Measurements from ENCODE around the gene ACSF3.
"Not testable (repeated sequence)": the region's sequence is repeated elsewhere in the genome, so short reads cannot be mapped to it uniquely, and the experiment has no call there.

Gene ACSF3

DNA sequence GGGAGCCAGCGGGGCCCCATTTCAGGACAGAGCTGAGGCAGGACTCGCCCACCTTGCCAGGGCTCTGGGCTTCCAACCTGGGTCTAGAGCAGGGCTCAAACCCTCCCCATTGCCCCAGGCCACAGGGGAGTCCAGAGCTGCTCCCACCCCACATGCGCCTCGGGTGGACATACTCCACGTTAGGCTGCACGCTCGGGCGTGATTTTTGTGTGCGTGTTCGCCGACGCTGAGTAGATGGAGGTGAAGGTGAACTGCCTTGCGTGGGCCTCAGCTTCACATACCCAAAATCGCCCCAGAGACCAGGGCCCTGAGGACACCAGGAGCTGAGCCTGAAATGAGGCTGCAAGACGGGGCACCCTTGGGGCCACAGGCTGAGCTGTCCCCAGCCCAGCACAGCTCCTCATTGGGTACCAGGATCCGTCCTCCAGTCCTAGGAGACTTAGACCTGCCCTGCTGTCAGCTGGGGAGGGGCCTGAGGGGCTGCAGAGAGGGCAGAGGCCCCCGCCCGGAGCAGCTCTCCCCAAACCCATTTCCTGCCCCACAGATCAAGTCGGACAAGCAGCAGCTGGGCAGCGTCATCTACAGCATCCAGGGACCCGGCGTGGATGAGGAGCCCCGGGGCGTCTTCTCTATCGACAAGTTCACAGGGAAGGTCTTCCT is 86.1 kb downstream of the ACSF3 start:
- no peak for DNase-seq

DNA sequence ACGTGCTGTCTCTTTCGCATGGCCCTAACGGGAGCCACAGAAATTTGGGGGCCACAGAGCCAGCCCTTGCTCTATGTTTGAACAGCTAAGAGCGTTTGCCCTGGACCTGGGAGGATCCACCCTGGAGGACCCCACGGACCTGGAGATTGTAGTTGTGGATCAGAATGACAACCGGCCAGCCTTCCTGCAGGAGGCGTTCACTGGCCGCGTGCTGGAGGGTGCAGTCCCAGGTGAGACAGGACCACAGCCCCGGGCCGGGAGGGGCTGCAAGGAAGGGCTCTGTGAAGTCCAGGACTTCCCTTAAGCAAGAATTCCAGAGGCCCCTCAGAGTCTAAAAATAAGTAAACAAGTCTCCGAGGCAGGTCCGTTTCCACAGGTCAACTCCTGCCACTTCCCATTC is 89.8 kb downstream of the ACSF3 start:
- no peak for DNase-seq

DNA sequence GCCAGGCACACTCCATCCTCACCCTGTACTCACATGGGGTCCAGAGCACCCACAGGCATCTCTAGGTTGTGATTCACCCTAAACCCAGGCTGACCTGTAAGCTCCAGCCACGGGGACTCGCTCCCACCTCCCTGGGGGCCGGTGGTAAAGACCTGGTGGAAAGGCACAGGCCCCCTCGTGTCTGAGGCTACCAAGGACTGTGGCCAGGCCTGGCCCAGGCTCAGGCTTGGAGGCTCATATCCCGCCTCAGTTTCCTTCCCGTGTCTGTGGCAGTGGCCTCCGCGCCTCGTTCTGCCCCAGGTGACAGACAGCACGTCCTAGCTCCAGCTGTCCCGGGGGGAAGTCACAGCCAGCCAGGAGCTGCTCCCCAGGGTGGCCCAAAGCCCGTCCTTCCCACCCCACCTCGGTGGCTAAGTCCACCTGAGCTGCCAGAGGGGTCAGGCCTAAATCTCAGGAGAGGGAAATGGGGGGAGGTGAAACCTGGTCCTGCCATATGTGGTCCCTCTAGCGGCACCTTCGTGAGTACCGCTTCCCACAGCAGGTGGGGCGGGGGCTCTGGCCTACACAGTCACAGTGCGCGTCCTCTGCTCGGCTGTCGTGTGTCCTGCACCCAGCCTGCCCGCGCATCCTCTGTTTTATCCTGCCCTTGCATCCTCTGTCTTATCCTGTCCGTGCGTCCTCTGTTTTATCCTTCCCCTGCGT is 90.5 kb downstream of the ACSF3 start:
- DNase-seq: no peak

DNA sequence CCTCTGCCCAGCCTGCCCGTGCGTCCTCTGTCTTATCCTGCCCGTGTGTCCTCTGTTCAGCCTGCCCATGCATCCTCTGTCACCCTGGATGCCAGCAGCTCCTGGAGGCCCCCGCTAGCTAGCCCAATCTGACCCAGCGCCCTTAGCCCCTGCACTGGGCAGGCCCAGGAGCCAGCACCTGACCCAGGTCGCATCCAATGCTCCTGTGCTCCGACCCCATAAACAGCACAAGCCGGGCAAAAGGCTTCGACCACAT is 91.0 kb downstream of the ACSF3 start:
- DNase-seq: no peak

DNA sequence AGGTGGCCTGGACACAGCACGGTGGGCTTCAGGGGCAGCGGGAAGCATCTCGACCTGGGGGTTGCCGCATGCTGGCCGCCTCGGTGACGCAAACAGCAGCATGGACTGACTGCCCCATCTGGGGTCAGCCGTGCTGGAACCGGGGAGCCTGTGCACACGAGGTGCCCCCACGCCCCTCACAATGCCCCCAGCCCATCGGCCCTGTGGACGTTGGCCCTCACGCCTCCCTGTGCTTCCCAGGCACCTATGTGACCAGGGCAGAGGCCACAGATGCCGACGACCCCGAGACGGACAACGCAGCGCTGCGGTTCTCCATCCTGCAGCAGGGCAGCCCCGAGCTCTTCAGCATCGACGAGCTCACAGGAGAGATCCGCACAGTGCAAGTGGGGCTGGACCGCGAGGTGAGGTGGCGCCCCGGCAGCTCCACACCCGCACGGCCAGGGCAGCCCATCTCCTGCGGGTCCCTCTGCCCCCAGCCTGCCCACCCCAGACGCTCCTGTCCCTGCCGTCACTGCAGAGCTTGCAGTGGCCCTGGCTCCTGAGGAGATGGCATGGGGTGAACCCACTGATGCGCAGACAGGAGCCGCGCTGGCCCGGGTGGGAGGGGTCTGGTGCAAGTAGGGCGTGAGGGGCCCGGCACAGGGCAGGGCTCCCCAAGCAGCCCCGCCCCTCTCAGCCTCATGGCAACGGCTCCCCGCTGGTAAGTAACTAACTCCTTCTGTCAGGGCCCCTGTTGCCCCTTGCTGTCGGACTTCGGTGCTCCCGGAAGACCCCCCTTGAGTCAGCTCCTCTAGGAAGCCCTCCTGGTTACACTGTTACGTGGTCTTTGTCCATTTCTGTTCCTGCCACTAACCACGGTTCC is 91.5 kb downstream of the ACSF3 start:
- DNase-seq: no peak

DNA sequence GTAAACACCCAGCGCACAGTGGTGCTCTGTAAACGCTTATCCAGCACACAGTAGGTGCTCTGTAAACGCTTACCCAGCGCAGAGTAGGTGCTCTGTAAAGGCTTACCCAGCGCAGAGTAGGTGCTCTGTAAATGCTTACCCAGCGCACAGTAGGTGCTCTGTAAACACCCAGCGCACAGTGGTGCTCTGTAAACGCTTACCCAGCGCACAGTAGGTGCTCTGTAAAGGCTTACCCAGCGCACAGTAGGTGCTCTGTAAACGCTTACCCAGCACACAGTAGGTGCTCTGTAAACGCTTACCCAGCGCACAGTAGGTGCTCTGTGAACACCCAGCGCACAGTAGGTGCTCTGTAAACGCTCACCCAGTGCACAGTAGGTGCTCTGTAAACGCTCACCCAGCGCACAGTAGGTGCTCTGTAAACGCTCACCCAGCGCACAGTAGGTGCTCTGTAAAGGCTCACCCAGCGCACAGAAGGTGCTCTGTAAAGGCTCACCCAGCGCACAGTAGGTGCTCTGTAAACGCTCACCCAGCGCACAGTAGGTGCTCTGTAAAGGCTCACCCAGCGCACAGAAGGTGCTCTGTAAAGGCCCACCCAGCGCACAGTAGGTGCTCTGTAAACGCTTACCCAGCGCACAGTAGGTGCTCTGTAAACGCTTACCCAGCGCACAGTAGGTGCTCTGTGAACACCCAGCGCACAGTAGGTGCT is 92.4 kb downstream of the ACSF3 start:
- not testable (repeated sequence) for DNase-seq

DNA sequence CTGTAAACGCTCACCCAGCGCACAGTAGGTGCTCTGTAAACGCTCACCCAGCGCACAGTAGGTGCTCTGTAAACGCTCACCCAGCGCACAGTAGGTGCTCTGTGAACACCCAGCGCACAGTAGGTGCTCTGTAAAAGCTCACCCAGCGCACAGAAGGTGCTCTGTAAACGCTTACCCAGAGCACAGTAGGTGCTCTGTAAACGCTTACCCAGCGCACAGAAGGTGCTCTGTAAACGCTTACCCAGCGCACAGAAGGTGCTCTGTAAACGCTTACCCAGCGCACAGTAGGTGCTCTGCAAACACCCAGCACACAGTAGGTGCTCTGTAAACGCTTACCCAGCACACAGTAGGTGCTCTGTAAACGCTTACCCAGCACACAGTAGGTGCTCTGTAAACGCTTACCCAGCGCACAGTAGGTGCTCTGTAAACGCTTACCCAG is 93.0 kb downstream of the ACSF3 start:
- DNase-seq: not testable (repeated sequence)

DNA sequence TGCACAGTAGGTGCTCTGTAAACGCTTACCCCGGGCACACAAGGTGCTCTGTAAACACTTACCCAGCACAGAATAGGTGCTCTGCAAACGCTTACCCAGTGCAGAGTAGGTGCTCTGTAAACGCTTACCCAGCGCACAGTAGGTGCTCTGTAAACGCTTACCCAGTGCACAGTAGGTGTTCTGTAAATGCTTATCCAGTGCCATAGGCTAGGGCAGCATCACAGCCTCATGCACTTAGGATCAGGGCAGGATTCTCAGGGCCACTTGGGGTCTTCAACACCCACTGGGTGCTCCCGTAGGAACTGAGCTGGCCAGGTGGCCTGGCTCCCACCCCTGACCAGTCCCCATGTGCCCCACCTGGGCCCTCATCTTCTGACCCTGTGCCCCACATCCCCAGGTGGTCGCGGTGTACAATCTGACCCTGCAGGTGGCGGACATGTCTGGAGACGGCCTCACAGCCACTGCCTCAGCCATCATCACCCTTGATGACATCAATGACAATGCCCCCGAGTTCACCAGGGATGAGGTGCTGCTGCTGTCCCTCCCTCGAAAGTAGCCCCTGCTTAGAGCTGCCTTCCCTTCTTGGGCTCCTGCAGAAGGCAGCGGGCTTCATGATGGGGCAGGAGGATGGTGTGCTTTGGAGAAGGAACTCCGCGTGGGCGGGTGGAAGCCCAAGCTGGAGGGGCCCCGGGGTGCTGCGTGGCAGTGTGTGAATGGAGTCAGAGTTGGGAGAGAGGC is 93.5 kb downstream of the ACSF3 start:
- DNase-seq: no peak

DNA sequence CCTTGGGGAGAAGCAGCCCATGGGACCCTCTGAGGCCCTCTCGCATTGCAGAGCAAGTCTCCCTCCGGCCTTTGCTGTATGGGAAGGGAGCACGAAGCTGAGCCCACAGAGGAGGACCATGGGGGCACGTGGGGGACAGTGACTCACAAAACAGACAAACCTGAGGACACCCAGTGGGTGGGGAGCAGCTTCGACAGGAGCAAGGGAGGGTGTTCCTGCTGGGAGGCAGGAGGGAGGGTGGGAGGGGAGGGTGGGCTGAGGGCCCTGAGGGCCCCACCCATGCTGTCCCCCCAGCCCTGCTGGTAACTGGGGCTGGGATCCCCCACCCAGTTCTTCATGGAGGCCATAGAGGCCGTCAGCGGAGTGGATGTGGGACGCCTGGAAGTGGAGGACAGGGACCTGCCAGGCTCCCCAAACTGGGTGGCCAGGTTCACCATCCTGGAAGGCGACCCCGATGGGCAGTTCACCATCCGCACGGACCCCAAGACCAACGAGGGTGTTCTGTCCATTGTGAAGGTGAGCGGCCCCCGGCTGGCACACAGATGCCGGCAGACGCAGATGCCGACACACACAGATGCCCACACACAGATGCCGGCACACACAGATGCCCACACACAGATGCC is 94.2 kb downstream of the ACSF3 start:
- no peak for DNase-seq

DNA sequence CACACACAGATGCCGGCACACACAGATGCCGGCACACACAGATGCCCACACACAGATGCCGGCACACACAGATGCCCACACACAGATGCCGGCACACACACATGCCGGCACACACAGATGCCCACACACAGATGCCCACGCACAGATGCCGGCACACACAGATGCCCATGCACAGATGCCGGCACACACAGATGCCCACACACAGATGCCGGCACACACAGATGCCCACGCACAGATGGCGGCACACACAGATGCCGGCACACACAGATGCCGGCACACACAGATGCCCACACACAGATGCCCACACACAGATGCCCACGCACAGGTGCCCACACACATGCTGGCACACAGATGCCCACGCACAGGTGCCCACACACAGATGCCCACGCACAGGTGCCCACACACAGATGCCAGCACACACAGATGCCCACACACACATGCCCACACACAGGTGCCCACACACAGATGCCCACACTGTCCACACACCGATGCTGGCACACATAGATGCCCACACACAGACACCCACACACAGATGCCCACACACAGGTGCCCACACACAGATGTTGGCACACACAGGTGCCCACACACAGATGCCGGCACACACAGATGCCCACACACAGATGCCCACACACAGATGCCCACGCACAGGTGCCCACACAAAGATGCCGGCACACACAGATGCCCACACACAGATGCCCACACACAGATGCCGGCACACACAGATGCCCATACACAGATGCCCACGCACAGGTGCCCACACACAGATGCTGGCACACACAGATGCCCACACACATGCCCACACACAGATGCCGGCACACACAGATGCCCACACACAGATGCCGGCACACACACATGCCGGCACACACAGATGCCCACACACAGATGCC is 95.1 kb downstream of the ACSF3 start:
- not testable (repeated sequence) for DNase-seq

DNA sequence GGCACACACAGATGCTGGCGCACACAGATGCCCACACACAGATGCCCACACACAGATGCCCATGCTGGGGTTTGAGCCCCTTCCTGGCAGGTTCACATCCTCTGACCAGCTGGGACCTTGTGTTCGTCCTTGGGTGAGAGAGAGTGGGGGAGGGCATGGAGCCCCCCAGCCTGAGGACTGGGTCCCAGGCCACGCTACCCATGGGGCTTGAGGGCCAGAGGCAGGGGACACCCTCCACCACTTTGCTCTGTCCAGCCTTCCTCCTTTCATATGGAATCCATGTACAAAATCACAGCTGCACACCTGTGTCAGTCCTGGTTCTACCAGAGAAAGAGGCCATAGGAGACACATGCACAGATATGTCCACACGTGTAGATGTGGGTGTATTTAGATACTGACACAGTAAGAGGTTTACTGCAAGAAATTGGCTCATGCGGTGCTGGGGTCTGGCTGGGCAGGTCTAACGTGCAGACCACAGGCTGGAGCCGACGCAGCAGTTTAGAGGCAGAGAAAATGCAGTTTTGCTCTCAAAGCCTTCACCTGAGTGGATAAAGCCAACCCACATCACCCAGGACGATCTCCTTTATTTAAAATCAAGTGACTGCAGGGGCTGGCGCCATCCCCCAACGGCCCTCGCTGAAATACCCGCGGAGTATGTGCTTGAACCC is 95.8 kb downstream of the ACSF3 start:
- no peak for DNase-seq

DNA sequence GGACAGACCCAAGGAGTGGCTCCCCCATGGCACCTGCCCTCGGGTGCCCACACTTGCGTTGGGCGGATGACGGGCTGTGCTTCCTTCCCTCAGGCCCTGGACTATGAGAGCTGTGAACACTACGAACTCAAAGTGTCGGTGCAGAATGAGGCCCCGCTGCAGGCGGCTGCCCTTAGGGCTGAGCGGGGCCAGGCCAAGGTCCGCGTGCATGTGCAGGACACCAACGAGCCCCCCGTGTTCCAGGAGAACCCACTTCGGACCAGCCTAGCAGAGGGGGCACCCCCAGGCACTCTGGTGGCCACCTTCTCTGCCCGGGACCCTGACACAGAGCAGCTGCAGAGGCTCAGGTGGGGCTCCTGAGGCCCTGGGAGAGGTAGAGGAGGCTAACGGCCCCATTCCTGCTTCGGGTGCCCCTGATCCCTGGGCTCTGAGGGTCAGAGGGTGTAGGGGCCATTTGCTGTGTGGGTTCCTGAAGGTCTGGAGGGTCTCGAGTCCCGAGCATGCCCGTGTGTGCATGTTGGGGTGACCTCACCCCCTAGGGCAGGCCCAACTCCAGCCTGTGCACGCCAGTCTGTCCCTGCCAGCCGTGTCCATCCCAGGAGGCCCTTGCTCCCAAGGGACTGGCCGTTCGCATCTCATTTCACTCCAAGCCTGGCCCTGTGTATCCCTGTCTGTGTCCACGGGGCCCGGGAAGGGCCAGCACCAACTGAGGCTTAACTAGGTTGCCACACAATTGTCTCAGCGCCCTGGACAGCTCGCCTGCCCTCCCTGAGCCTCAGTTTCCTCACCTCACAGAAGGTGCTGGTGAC is 96.7 kb downstream of the ACSF3 start:
- DNase-seq: no peak

DNA sequence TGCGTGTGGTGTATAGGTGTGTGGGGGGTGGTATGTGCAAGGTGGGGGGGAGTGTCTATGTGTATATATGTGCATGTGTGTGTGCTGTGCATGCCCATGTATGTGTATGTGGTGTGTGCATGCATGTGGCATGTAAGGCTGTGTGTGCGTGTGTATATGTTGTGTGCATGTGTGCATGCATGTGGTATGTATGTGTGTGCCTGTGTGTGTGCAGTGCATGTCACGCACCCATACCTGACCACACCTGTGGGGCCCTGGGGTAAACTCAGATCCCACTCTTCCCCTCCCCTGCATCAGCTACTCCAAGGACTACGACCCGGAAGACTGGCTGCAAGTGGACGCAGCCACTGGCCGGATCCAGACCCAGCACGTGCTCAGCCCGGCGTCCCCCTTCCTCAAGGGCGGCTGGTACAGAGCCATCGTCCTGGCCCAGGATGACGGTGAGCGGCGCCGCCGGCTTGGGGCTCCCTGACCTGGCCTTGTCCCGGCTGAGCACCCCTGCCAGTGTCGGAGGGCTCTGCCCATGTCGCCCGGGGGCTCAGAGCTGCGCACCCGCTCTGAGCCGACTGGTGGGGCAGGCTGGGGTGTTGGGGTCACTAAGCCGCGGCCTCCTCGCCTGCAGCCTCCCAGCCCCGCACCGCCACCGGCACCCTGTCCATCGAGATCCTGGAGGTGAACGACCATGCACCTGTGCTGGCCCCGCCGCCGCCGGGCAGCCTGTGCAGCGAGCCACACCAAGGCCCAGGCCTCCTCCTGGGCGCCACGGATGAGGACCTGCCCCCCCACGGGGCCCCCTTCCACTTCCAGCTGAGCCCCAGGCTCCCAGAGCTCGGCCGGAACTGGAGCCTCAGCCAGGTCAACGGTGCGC is 97.6 kb downstream of the ACSF3 start:
- DNase-seq: no peak

DNA sequence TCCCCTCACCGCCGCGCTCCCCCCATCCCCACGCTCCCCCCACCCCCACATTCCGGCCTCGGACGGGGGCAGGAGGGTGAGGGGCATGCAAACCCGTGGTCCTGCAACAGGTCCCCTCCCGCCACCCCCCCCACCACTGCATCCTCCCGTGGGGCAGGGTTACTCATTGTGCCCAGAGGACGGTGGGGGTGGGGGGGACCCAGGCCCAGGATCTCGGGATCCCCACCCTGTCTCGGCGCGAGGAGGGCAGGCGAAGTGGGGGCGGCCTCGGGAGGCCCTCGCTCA is 98.2 kb downstream of the ACSF3 start:
- no peak for DNase-seq

DNA sequence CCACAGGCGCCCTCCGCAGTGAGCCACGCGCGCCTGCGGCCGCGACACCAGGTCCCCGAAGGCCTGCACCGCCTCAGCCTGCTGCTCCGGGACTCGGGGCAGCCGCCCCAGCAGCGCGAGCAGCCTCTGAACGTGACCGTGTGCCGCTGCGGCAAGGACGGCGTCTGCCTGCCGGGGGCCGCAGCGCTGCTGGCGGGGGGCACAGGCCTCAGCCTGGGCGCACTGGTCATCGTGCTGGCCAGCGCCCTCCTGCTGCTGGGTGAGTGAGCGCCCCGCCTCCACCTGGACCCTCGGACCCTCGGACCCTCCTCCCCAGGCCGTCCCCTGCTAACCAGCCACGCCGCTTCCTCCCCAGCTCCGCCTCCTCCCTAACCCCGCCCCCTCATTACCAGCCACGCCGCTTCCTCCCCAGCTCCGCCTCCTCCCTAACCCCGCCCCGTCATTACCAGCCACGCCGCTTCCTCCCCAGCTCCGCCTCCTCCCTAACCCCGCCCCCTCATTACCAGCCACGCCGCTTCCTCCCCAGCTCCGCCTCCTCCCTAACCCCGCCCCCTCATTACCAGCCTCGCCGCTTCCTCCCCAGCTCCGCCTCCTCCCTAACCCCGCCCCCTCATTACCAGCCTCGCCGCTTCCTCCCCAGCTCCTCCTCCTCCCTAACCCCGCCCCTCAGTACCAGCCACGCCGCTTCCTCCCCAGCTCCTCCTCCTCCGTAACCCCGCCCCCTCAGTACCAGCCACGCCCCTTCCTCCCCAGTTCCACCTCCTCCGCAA is 98.7 kb downstream of the ACSF3 start:
- not testable (repeated sequence) for DNase-seq

DNA sequence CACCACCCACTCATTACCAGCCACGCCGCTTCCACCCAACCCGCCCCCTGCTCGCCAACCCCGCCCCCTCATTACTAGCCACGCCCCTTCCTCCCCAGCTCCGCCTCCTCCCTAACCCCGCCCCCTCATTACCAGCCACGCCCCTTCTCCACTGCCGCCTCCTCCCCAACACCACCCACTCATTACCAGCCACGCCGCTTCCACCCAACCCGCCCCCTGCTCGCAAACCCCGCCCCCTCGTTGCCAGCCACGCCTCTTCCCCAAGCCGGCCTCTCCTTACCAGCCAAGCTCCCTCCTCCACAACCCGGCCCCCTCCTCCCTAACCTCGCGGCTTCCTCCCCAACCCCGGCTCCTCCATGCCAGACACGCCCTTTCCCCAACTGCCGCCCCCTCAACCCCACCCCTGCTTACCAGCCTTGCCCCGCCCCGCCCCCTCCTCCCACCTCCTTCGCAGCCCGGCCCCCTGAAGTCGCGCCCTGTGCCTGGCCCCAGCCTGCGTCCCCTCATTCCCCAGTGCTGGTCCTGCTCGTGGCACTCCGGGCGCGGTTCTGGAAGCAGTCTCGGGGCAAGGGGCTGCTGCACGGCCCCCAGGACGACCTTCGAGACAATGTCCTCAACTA is 99.4 kb downstream of the ACSF3 start:
- no peak for DNase-seq

DNA sequence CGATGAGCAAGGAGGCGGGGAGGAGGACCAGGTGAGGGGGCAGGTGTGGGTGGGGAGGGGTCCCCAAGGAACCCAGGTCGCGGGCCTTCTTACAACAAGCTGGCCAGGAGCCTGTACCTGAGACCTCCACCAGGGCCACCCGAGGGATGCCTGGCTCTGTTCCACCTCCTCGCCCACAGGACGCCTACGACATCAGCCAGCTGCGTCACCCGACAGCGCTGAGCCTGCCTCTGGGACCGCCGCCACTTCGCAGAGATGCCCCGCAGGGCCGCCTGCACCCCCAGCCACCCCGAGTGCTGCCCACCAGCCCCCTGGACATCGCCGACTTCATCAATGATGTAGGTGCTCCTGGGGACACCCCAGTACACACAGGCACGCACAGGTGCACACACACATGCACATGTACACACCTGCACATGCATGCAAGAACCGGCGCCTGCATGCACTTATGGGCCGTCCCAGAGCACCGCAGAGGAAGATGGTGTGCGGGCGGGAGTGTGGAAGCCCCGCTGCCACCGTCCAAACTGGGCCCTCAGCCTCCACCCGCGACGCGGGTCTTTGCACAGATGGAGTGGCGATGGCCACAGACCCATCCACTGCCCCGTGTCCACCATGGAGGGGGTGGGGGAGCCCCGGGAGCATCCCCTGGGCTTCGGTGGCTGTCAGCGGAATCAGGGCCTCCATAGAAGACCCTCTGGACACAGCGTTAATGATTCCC is 100.1 kb downstream of the ACSF3 start:
- DNase-seq: no peak

Measured in DMS79 (cell line).